Measurements from ENCODE around the gene ICAM5.

Gene ICAM5

DNA sequence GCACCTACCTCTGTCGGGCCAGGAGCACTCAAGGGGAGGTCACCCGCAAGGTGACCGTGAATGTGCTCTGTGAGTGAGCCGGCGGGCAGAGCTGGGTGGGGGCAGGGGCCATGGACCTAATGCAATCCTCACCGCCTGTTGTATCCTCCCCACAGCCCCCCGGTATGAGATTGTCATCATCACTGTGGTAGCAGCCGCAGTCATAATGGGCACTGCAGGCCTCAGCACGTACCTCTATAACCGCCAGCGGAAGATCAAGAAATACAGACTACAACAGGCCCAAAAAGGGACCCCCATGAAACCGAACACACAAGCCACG, 4.8 kb upstream of the ICAM5 start:
- peaks cover 7% of the 10 kb centered on the region for H3K27me3 ChIP-seq (replicated peaks; ENCODE audit: insufficient read depth, low read length)
- H2AFZ ChIP-seq (ENCODE audit: low read length): no peak overlapping the region
- H3K4me2 ChIP-seq (ENCODE audit: low read depth, low read length): no peak overlapping the region
- no peaks in the 10 kb centered on the region for H3K79me2 ChIP-seq (ENCODE audit: low read length)
- peaks cover 5% of the 10 kb centered on the region for H3F3A ChIP-seq (ENCODE audit: insufficient read depth, low read length)
- no peaks in the 10 kb centered on the region for H4K20me1 ChIP-seq (ENCODE audit: insufficient read depth, low read length)
- TF ChIP-seq EZH2 (optimal IDR thresholded peaks at IDR 0.05; ENCODE audit: low read depth, low read length) (no peak), EZH2phosphoT487 (IDR thresholded peaks at IDR 0.05; ENCODE audit: low read length) (no peak)
- TF ChIP-seq, protein P1, sequence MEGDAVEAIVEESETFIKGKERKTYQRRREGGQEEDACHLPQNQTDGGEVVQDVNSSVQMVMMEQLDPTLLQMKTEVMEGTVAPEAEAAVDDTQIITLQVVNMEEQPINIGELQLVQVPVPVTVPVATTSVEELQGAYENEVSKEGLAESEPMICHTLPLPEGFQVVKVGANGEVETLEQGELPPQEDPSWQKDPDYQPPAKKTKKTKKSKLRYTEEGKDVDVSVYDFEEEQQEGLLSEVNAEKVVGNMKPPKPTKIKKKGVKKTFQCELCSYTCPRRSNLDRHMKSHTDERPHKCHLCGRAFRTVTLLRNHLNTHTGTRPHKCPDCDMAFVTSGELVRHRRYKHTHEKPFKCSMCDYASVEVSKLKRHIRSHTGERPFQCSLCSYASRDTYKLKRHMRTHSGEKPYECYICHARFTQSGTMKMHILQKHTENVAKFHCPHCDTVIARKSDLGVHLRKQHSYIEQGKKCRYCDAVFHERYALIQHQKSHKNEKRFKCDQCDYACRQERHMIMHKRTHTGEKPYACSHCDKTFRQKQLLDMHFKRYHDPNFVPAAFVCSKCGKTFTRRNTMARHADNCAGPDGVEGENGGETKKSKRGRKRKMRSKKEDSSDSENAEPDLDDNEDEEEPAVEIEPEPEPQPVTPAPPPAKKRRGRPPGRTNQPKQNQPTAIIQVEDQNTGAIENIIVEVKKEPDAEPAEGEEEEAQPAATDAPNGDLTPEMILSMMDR (IDR thresholded peaks at IDR 0.05; ENCODE audit: low read length): no peak
- DNase-seq: no peak
- no peaks in the 10 kb centered on the region for H3K9me2 ChIP-seq (replicated peaks; ENCODE audit: insufficient read depth, low read length)
- H3K9ac ChIP-seq (ENCODE audit: low read length): no peak overlapping the region
- H3K36me3 ChIP-seq (replicated peaks; ENCODE audit: insufficient read depth, low read length): no peaks in the 10 kb centered on the region
- H3K4me1 ChIP-seq (ENCODE audit: low read length): peaks cover 15% of the 10 kb centered on the region
- no peak overlapping the region for H3K27ac ChIP-seq (ENCODE audit: low read length)
- no peaks in the 10 kb centered on the region for H3K9me3 ChIP-seq (replicated peaks; ENCODE audit: insufficient read depth, low read length)
- no peak overlapping the region for H3K4me3 ChIP-seq (ENCODE audit: low read length)

- Histone ChIP-seq H3K36me3 (replicated peaks; ENCODE audit: insufficient read depth, low read length) (no peaks in the 10 kb centered on the region), H3K9me2 (replicated peaks; ENCODE audit: insufficient read depth, low read length) (no peaks in the 10 kb centered on the region), H3K27me3 (replicated peaks; ENCODE audit: insufficient read depth, low read length) (peaks cover 12% of the 10 kb centered on the region), H3K4me3 (ENCODE audit: low read length) (no peak overlapping the region), H2AFZ (ENCODE audit: low read length) (no peak overlapping the region), H3K27ac (ENCODE audit: low read length) (no peak overlapping the region), H3F3A (ENCODE audit: insufficient read depth, low read length) (peaks cover 5% of the 10 kb centered on the region), H3K79me2 (ENCODE audit: low read length) (no peaks in the 10 kb centered on the region), H3K4me2 (ENCODE audit: low read depth, low read length) (no peak overlapping the region), H3K9me3 (replicated peaks; ENCODE audit: insufficient read depth, low read length) (no peaks in the 10 kb centered on the region), H4K20me1 (ENCODE audit: insufficient read depth, low read length) (no peaks in the 10 kb centered on the region), H3K9ac (ENCODE audit: low read length) (no peak overlapping the region), H3K4me1 (ENCODE audit: low read length) (peaks cover 18% of the 10 kb centered on the region)
- DNase-seq: no peak
- TF ChIP-seq EZH2phosphoT487 (IDR thresholded peaks at IDR 0.05; ENCODE audit: low read length): no peak
- TF ChIP-seq, protein P1 (IDR thresholded peaks at IDR 0.05; ENCODE audit: low read length): no peak
- no peak for TF ChIP-seq EZH2 (optimal IDR thresholded peaks at IDR 0.05; ENCODE audit: low read depth, low read length)
These were observed 4.4 kb upstream of the ICAM5 start for GRCh38 chr19:10285393-10285792.

- H3K9me2 ChIP-seq (replicated peaks; ENCODE audit: insufficient read depth, low read length): no peaks in the 10 kb centered on the region
- H3K27me3 ChIP-seq (replicated peaks; ENCODE audit: insufficient read depth, low read length): peaks cover 28% of the 10 kb centered on the region
- peak within 1 kb of the TSS; percentile 30 for H3K4me3 ChIP-seq (ENCODE audit: low read length)
- peaks cover 11% of the 10 kb centered on the region; the same call in 1 of the 2 replicates for H3F3A ChIP-seq (ENCODE audit: insufficient read depth, low read length)
- peak within 1 kb of the TSS; percentile 69 for H3K4me2 ChIP-seq (ENCODE audit: low read depth, low read length)
- H2AFZ ChIP-seq (ENCODE audit: low read length): peak within 1 kb of the TSS; percentile 44
- no peak for DNase-seq
- TF ChIP-seq EZH2phosphoT487 (IDR thresholded peaks at IDR 0.05; ENCODE audit: low read length) (no peak), EZH2 (optimal IDR thresholded peaks at IDR 0.05; ENCODE audit: low read depth, low read length) (no peak)
- TF ChIP-seq, protein P1 (IDR thresholded peaks at IDR 0.05; ENCODE audit: low read length): no peak
- no peaks in the 10 kb centered on the region for H3K9me3 ChIP-seq (replicated peaks; ENCODE audit: insufficient read depth, low read length)
- H4K20me1 ChIP-seq (ENCODE audit: insufficient read depth, low read length): no peaks in the 10 kb centered on the region
- no peaks in the 10 kb centered on the region for H3K79me2 ChIP-seq (ENCODE audit: low read length)
- no peak within 1 kb of the TSS for H3K27ac ChIP-seq (ENCODE audit: low read length)
- no peaks in the 10 kb centered on the region for H3K36me3 ChIP-seq (replicated peaks; ENCODE audit: insufficient read depth, low read length)
- peaks cover 32% of the 10 kb centered on the region for H3K4me1 ChIP-seq (ENCODE audit: low read length)
- no peak within 1 kb of the TSS for H3K9ac ChIP-seq (ENCODE audit: low read length)
These were observed 2.7 kb upstream of the ICAM5 start, which contains the start of gene ICAM4 for GRCh38 chr19:10286803-10287737. Gene ICAM4, plus strand, starts transcription at chr19:10286955. Its CDS starts 58 bp downstream, at chr19:10287013.

Measured in MM.1S (cell line).